GM11168 (cell line): ENCODE results near the gene STX16.
"Not testable (repeated sequence)": the region's sequence is repeated elsewhere in the genome, so short reads cannot be mapped to it uniquely, and the experiment has no call there.

Source experiments
- in situ Hi-C: fragments of 300-500 bp; cut with MboI; formaldehyde crosslinking; loops from one replicate; pipeline ENCODE4 v1.12.0; 2022; ENCODE audit warnings: low sequenced_read_pairs; ENCODE audit not compliant: unreplicated experiment

The STX16 gene

DNA sequence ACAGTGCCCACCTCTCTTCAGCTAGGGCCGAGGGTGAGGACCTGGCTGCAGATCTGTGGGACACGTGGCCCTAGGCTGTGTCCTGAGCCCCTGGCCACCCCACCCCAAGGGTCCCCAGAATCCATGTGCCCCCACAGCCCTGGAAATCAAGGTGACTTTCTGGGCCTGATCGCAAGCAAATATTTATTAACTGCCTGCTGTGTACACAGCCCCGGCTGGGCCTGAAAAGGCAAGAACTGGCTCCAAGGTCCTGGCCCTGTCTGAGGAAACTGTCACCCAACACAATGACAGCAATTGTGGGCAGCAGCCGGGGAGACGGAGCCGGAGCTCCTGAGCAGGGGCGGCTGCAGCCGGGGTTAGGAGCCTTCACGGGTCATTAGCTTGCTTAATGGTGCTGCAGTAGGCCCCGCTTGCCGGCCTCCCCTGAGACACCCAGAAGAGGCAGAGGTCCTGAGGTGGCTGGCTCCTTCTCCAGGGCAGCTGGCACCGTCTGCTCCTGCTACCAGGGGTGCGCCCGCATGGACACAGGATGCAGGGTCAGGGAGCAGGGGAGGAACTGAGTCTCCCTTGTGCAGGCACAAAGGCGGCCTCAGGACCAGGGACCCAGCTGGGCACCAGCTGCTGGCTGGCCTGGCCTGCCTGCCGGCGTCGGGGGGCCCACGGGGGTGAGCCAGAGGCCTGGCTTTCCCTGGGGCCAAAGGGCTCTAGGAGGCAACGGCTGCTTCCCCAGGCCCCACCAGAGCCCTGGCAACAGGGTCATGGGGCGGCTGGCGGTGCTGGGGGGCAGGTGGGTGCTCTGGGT, 65.6 kb downstream of the STX16 start:
- in situ Hi-C loops, result no loop called here

DNA sequence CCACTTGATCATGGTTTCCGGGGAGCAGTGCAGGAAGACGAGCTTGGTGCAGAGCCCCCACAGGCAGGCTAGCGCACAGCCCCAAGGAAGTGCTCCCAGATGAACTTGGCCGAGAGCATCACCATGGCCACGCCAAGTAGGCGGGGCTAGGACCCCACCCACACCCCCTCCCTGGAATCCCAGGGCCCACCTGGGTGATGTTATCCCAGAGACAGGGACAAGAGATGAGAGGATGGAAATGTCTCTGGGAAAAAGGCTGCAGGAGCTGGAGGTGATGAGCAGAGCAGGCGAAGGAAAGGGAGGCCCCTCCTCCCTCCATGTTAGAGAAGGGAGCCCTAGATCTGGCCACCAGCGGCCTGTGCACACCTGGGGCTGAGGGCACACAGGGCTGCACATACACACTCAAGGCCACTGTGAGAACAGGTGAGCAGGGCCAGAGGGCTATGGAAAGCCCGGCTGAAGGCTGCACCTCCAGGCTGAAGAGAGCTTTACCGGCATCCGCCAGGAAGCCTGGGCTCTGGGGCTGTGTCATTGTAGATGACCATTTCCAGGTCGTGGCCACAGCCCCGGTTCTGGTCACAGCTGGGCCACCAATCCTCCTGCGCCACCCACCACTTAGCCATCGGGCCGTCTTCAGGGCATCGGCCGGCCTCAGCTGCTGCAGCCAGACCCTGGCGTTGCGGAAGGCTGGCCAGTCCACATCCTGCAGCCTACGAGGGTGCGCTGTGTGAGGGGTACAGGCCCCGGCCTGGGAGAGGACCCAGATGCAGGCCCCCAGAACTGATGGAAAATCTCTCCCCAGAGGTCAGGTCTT, 66.4 kb downstream of the STX16 start:
- in situ Hi-C loops, result no loop called here

DNA sequence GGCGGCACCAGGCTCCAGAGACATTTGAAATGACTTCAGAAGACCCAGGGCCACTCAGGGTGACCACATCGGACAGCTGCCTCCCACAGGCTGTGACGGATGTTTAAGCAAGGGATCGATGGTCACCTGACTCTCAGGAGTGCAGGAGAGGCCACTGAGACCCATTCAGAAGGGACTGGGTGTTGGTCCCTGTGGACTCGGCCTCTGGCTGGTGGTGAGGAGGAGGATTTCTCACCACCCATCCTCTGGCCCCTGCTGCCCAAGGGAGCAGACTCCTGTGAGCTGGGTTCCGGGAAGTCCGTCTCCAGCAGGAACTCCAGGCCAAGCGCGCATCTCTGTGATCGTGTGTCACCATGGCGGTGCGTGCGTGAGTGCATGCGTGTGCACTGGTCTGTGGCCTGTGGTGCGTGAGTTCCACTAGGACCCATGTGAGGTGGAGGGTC, 67.1 kb downstream of the STX16 start:
- in situ Hi-C loops, result no loop called here

DNA sequence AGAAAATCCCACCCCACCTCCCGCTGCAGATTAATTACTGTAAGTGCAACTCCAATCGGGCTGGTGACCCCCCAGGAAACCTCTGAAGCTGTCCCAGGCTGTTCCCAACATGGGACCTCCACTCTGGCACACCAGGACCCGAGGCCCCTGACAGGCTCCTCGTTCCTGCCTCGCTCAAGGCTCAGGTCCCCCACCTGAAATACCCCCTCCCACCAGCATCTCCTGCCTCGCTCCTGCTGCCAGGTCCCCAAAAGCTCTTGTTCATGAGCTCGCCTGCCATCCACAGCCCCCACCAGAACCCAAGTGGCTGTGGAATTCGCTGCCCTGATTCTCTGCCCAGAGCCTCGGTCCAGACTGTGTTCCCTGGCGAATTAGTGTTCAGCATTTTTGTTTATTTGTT, 67.6 kb downstream of the STX16 start:
- in situ Hi-C loops, result no loop called here

DNA sequence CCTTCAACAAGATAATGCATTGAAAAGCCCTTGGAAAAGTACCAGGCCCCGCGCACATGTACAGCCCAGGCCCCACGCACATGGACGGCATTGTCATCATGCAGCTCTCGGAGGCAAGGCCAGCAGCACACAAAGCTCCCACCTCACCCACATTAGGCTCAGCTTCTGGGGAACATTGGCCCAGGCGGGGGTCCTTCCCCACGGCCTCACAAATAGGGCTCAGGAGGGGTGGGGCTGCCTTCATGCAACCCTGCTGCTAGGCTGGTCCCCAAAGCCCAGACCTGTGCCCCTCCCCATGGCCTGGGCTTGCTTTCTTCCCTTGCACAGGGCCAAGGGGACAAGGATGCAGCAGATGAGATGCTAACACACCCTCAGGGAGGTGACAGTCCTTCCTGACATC, 68.2 kb downstream of the STX16 start:
- in situ Hi-C loops, result no loop called here

DNA sequence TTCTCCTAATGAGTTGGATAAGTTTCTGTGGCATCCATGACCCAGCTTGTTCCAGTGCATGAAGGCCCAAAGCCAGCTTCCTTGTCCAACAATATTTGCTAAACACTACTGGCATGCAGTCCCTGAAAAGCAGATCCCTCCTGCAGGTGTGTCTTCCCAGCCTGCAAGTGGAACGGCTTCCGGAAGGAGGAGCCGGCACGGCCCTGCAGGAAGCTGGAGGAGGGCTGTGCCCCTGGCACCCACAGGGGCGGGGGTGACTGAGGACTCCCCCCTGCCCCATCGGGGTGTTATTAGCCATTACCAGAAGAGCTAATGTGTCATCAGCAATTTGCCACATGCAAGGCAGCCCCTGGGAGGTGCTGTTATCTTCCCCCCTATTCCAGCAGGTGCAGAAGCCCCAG, 68.9 kb downstream of the STX16 start:
- in situ Hi-C loops, result no loop called here

DNA sequence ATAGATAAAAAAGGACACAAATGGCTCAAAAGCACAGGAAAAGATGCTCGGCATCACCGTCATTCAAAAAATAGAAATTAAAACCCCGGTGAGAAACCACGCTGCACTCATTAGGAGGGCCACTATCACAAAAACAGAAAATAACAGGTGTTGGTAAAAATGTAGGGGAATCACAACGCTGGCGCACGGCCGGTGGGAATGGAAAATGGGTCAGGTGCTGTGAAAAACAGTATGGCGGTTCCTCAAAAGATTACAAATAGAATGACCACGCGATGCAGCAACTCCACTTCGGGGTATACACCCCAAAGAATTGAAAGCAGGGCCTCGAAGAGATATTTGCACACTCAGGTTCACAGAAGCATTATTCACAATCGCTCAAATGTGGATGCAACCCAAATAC, 69.8 kb downstream of the STX16 start:
- in situ Hi-C loops, result no loop called here

DNA sequence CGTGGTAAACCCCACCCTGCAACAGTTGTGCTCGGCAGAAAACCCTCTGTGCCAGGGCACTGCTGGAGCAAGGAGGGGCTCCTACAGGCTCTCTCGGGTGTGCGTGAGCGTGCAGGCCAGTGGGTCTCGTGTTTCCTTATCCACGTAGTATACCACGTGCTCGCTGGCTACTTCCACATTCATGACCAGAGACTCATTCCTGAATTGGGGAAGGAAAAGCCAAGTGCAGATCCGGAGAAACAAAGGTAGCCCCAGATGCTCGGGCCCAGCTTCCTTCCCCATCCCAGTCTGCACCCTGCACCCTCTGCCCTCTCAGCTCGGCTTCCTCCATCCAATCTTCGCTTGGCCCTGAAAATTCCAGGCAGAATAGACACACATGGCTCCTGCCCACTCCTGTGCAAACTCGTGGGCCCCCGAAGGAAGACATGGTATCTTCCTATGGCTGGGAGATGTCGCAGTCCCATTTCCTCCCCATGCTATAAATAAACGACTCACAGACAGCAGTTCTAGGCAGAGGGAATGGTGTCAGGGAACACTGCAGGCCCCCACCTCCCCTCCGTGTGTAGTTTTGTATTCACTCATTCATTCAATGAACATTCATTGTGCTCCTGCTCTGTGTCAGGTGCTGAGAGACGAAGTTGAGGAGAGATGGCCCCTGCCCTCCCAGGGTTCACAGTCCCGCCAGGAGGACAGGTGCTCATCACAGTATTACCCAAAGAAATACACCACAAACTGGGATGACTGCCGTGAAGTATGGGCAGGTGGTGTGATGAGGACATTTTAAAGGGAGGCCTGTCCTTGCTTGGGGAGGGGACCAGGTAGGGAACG, 71.1 kb downstream of the STX16 start:
- in situ Hi-C loops, result no loop called here

DNA sequence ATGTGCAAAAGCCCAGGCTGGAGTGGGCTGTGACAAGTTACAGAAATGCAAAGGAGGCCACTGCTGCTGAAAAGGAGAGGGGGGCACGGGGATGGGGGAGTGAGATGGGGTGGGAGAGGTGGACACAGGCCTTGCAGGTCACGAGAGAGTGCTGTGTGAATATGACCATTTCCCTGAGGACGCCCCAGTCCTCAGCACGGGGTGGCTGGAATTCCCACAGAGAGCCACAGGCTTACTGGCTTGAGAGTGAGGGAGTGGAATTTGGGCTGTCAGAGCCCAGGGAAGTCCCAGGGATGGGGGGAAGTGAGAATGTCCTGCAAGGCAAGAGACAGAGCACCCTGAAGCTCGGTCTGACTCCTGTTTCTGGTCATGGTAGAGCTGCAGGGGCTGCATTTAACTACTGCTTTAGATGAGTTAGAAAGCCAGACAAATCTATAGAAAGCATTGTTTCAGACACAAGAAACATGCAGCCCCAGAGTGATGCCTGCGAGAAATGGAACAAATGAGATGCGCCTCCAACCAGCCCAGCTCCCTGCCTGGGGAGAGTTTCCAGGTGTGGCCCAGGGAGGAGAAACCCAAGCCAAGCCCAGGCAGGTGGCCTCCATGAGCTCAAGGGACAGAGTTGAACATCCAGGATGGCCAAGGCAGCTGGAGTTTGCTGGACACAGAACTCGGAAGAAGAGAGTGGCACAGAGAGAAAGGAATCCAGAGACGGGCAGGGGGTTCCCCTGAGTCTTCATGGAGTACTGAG, 72.0 kb downstream of the STX16 start:
- in situ Hi-C loops, result no loop called here

DNA sequence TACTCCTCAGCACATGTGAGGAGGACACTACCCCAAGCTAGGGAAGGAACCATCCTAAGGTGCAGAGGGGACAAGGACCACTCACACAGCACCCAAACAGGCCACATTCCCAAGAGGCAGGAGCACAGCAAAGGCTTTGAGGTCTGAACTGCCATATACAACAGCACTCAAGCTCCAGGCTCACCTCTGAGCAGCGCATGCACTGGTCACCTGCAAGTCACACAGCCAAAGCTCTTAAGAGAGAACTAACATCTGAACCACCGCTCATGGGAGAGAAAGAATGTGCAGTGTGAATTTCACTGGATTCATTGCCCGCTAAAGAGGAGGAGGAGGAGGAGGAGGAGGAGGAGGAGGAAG, 72.5 kb downstream of the STX16 start:
- in situ Hi-C loops, result no loop called here

DNA sequence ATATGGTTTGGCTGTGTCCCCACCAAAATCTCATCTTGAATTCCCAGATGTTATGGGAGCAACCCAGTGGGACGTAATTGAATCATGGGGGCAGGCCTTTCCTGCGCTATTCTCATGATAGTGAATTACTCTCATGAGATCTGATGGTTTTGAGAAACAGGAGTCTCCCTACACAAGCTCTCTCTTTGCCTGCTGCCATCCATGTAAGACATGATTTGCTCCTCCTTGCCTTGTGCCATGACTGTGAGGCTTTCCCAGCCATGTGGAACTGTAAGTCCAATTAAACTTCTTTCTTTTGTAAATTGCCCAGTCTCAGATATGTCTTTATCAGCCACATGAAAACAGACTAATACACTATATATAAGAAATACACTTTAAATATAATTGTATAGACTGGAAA, 75.1 kb downstream of the STX16 start:
- in situ Hi-C loops, result not testable (repeated sequence)
